Trophoblast cell (in vitro differentiated cells and primary cell): ENCODE results near the gene TMEFF2.

ENCODE experiments used
- DNase-seq, 2 donors: peaks; one replicate each; pipeline ENCODE4 v3.0.0-alpha.2; 2016
- H2AFZ ChIP-seq: 2 replicates; pipeline ENCODE4 v1.6.1; 2013; ENCODE audit warnings: low read length, moderate library complexity, mild to moderate bottlenecking; ENCODE audit not compliant: insufficient read depth, poor library complexity
- H2AK5ac ChIP-seq: 2 replicates; pipeline ENCODE4 v1.6.1; 2013; ENCODE audit warnings: mild to moderate bottlenecking, low read length
- H2BK120ac ChIP-seq: 2 replicates; pipeline ENCODE4 v1.6.1; 2013; ENCODE audit warnings: low read length, mild to moderate bottlenecking, moderate library complexity; ENCODE audit not compliant: insufficient read depth, poor library complexity
- H2BK12ac ChIP-seq: 2 replicates; pipeline ENCODE4 v1.6.1; 2013; ENCODE audit warnings: mild to moderate bottlenecking, low read length, moderate library complexity
- H2BK5ac ChIP-seq: 2 replicates; pipeline ENCODE4 v1.6.1; 2013; ENCODE audit warnings: low read length, low read depth, moderate library complexity, mild to moderate bottlenecking; ENCODE audit not compliant: poor library complexity
- H3K14ac ChIP-seq: 2 replicates; pipeline ENCODE4 v1.6.1; 2013; ENCODE audit warnings: mild to moderate bottlenecking, low read length
- H3K18ac ChIP-seq: 2 replicates; pipeline ENCODE4 v1.6.1; 2013; ENCODE audit warnings: mild to moderate bottlenecking, low read length
- H3K23ac ChIP-seq: 2 replicates; pipeline ENCODE4 v1.6.1; 2013; ENCODE audit warnings: low read length
- H3K27ac ChIP-seq: 2 replicates; pipeline ENCODE4 v1.5.1; 2013; ENCODE audit warnings: low read depth, mild to moderate bottlenecking, inconsistent platforms, low read length, moderate library complexity
- H3K27me3 ChIP-seq: 2 replicates; pipeline ENCODE4 v1.6.1; 2013; ENCODE audit warnings: inconsistent platforms, mild to moderate bottlenecking, low read length, moderate library complexity; ENCODE audit not compliant: insufficient read depth
- H3K36me3 ChIP-seq, 2 experiments: 1 replicate in 1 of 2; 2 replicates in 1 of 2; pipeline ENCODE4 v1.6.1; 2013; ENCODE audit warnings: low read length in 2 of 2, mild to moderate bottlenecking in 2 of 2, moderate library complexity in 1 of 2; ENCODE audit not compliant: insufficient read depth in 2 of 2, control insufficient read depth in 1 of 2
- H3K4ac ChIP-seq: 2 replicates; pipeline ENCODE4 v1.6.1; 2013; ENCODE audit warnings: low read depth, mild to moderate bottlenecking, low read length, moderate library complexity
- H3K4me1 ChIP-seq, 2 experiments: 1 replicate in 1 of 2; 2 replicates in 1 of 2; pipeline ENCODE4 v1.6.1; 2013; ENCODE audit warnings: low read length in 2 of 2, mild to moderate bottlenecking in 2 of 2, moderate library complexity in 1 of 2; ENCODE audit not compliant: insufficient read depth in 2 of 2, control insufficient read depth in 1 of 2
- H3K4me2 ChIP-seq: 2 replicates; pipeline ENCODE4 v1.6.1; 2013; ENCODE audit warnings: inconsistent platforms, mild to moderate bottlenecking, low read length, moderate library complexity
- H3K4me3 ChIP-seq: 2 replicates; pipeline ENCODE4 v1.5.1; 2013; ENCODE audit warnings: mild to moderate bottlenecking, low read depth, low read length, inconsistent platforms
- H3K79me1 ChIP-seq: one replicate; pipeline ENCODE4 v1.6.1; 2013; ENCODE audit warnings: low read length
- H3K79me2 ChIP-seq: 2 replicates; pipeline ENCODE4 v1.6.1; 2013; ENCODE audit warnings: low read length, mild to moderate bottlenecking; ENCODE audit not compliant: control insufficient read depth, insufficient read depth, poor library complexity
- H3K9ac ChIP-seq: 2 replicates; pipeline ENCODE4 v1.6.1; 2013; ENCODE audit warnings: mild to moderate bottlenecking, low read length
- H3K9me3 ChIP-seq: 2 replicates; pipeline ENCODE4 v1.6.1; 2013; ENCODE audit warnings: low read depth, mild to moderate bottlenecking, control low read depth, inconsistent platforms, low read length; ENCODE audit not compliant: insufficient read depth
- H4K12ac ChIP-seq: 2 replicates; pipeline ENCODE4 v1.6.1; 2013; ENCODE audit warnings: low read depth, mild to moderate bottlenecking, low read length, moderate library complexity
- H4K8ac ChIP-seq: 2 replicates; pipeline ENCODE4 v1.6.1; 2013; ENCODE audit warnings: low read depth, mild to moderate bottlenecking, low read length, moderate library complexity
- H4K91ac ChIP-seq: one replicate; pipeline ENCODE4 v1.6.1; 2013; ENCODE audit warnings: low read depth, mild to moderate bottlenecking, low read length, moderate library complexity
- WGBS: extraction: QIAGEN DNeasy Blood & Tissue Kit; methylation state at CpG from one replicate; pipeline ENCODE4 v1.1.7; 2013; ENCODE audit warnings: missing lambda C conversion rate; ENCODE audit not compliant: insufficient read length, insufficient coverage; ENCODE audit errors: extremely low coverage; 5-methylcytosine and 5-hydroxymethylcytosine counted together

Gene TMEFF2

DNA sequence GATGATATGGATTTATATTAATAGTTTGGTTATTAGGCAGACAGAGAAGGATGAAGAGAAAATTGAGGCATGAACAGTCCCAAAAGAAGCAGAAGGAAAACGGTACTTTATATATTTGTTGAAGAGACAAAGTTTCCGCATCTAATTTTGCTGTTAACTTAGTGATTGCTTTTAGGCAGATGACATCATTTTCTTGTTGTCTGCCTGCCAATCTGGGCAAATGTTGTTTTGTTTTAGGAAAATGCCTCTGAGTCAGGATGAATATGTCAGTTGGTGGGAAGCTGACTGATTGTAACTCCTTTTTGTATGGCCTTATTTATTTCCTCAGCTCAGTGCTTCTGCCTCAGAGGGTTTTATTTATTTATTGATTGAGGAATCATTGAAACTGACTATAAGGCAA, 295.3 kb downstream of the TMEFF2 start:
- H3K4me2 ChIP-seq, result no peak overlapping the region
- no peak overlapping the region for H3K23ac ChIP-seq
- H3K27ac ChIP-seq, result no peak overlapping the region
- H3K9ac ChIP-seq, result no peak overlapping the region
- no peak overlapping the region for H3K4me3 ChIP-seq
- no peaks in the 10 kb centered on the region for H3K4me1 ChIP-seq
- H3K9me3 ChIP-seq, result peaks cover 7% of the 10 kb centered on the region
- H4K12ac ChIP-seq, result no peak overlapping the region
- no peak overlapping the region for H2AFZ ChIP-seq
- no peak for DNase-seq
- no peak overlapping the region for H3K18ac ChIP-seq
- no peaks in the 10 kb centered on the region for H3K36me3 ChIP-seq
- no peak overlapping the region for H2BK120ac ChIP-seq
- no peak overlapping the region for H4K8ac ChIP-seq
- H2AK5ac ChIP-seq, result no peak overlapping the region
- H3K27me3 ChIP-seq, result no peaks in the 10 kb centered on the region
- no CpG with 5 or more reads among the region's 2 CpGs for WGBS
- no peak overlapping the region for H4K91ac ChIP-seq
- H3K14ac ChIP-seq, result no peak overlapping the region
- H3K79me2 ChIP-seq, result no peaks in the 10 kb centered on the region
- H3K79me1 ChIP-seq, result no peaks in the 10 kb centered on the region
- no peak overlapping the region for H2BK5ac ChIP-seq
- no peak overlapping the region for H2BK12ac ChIP-seq
- no peak overlapping the region for H3K4ac ChIP-seq
